ENCODE data around the gene POLD3.

The POLD3 gene

GRCh38 chr11:74676596-74676995, 84.2 kb downstream of the POLD3 start:
- no peak for DNase-seq

GRCh38 chr11:74677131-74677530, 84.7 kb downstream of the POLD3 start:
- DNase-seq, result no peak

- no peak for DNase-seq
These were observed 85.7 kb downstream of the POLD3 start for GRCh38 chr11:74678041-74678440.

GRCh38 chr11:74678591-74679512, 86.5 kb downstream of the POLD3 start:
- DNase-seq, result no peak

- DNase-seq, result no peak
These were observed 87.1 kb downstream of the POLD3 start for GRCh38 chr11:74679513-74679865.

- DNase-seq, result no peak
These were observed 87.8 kb downstream of the POLD3 start for GRCh38 chr11:74680035-74680671.

GRCh38 chr11:74680703-74681531, 88.5 kb downstream of the POLD3 start:
- no peak for DNase-seq

- DNase-seq, result peak; percentile 12
These were observed 89.6 kb downstream of the POLD3 start for GRCh38 chr11:74681686-74682651.

GRCh38 chr11:74682731-74683278, 90.4 kb downstream of the POLD3 start:
- DNase-seq, result no peak

- DNase-seq, result no peak
These were observed 91.0 kb downstream of the POLD3 start for GRCh38 chr11:74683279-74683871.

- no peak for DNase-seq
These were observed 91.6 kb downstream of the POLD3 start for GRCh38 chr11:74683941-74684481.

GRCh38 chr11:74684661-74685060, 92.3 kb downstream of the POLD3 start:
- no peak for DNase-seq

- no peak for DNase-seq
These were observed 93.0 kb downstream of the POLD3 start for GRCh38 chr11:74685338-74685737.

- no peak for DNase-seq
These were observed 93.5 kb downstream of the POLD3 start for GRCh38 chr11:74685905-74686304.

GRCh38 chr11:74686792-74687191, 94.4 kb downstream of the POLD3 start:
- no peak for DNase-seq

- DNase-seq, result no peak
These were observed 95.0 kb downstream of the POLD3 start for GRCh38 chr11:74687237-74688023.

GRCh38 chr11:74689666-74690065, 97.3 kb downstream of the POLD3 start:
- no peak for DNase-seq

- DNase-seq, result no peak
These were observed 99.4 kb downstream of the POLD3 start for GRCh38 chr11:74691755-74692154.

Data from DMS153 (cell line).